H1 (cell line): Measurements from ENCODE around the gene TSC22D3. TPM values are rescaled to one million over a fixed set of nuclear protein-coding genes. Genes with fewer than 3 reads are reported as not detected.

Source experiments
- CTCF ChIA-PET: fragments of 300-600 bp; sonication (Branson Sonifier 250); formaldehyde crosslinking; loops from one replicate; lab custom pipeline; 2021; ENCODE audit not compliant: partially characterized antibody; lab: Charles Lee
- POLR2A ChIA-PET: fragments of 300-600 bp; sonication (Branson Sonifier 250); formaldehyde crosslinking; loops from one replicate; lab custom pipeline; 2021; ENCODE audit warnings: inconsistent platforms; ENCODE audit not compliant: partially characterized antibody; lab: Charles Lee
- DNase-seq, 2 experiments: peaks; one replicate each; pipeline versions ENCODE4 v3.0.0 to v3.0.0-alpha.2; 2010 to 2022; ENCODE audit warnings: low spot score in 2 of 2, low read depth in 1 of 2, mixed read lengths in 1 of 2
- FAIRE-seq: peaks from 2 replicates; lab custom pipeline; 2011; peaks lifted over from hg19 to GRCh38; lab: Jason Lieb, UNC
- H2AFZ ChIP-seq: 2 replicates; pipeline ENCODE4 v1.8.1; 2012; ENCODE audit warnings: low read length, inconsistent platforms
- H2AK5ac ChIP-seq: 2 replicates; pipeline ENCODE4 v1.6.1; 2013; ENCODE audit warnings: low read depth, low read length
- H2BK120ac ChIP-seq: replicated peaks from 2 replicates; pipeline ENCODE3; 2013; ENCODE audit warnings: low read depth, low read length, inconsistent platforms
- H2BK12ac ChIP-seq: 2 replicates; pipeline ENCODE4 v1.6.1; 2013; ENCODE audit warnings: low read depth, low read length
- H2BK15ac ChIP-seq: 2 replicates; pipeline ENCODE4 v1.6.1; 2013; ENCODE audit warnings: low read length
- H2BK20ac ChIP-seq: 2 replicates; pipeline ENCODE4 v1.6.1; 2013; ENCODE audit warnings: low read length
- H2BK5ac ChIP-seq: 2 replicates; pipeline ENCODE4 v1.6.1; 2013; ENCODE audit warnings: low read depth, low read length
- H3K14ac ChIP-seq: 2 replicates; pipeline ENCODE4 v1.6.1; 2013; ENCODE audit warnings: inconsistent platforms; ENCODE audit not compliant: insufficient read length
- H3K18ac ChIP-seq: 2 replicates; pipeline ENCODE4 v1.6.1; 2013; ENCODE audit warnings: low read length; ENCODE audit errors: extremely low read depth
- H3K23ac ChIP-seq: 2 replicates; pipeline ENCODE4 v1.6.1; 2013; ENCODE audit warnings: inconsistent platforms; ENCODE audit not compliant: insufficient read length
- H3K23me2 ChIP-seq: 2 replicates; pipeline ENCODE4 v1.6.1; 2013; ENCODE audit warnings: low read depth, low read length
- H3K27ac ChIP-seq: 2 replicates; pipeline ENCODE4 v1.6.1; 2011; ENCODE audit warnings: low read depth, low read length, inconsistent platforms
- H3K27me3 ChIP-seq, 4 experiments: replicated peaks in 1 of 4; 1 replicate in 1 of 4; 2 replicates in 3 of 4; pipeline versions ENCODE4 v1.6.1 to v1.8.1; 2011 to 2013; ENCODE audit warnings: low read length in 3 of 4, mild to moderate bottlenecking in 3 of 4, inconsistent platforms in 2 of 4, mixed read lengths in 2 of 4, moderate library complexity in 1 of 4; ENCODE audit not compliant: control insufficient read depth in 3 of 4, insufficient read depth in 3 of 4; ENCODE audit errors: extremely low read depth in 1 of 4
- H3K36me3 ChIP-seq, 4 experiments: 2 replicates each; pipeline versions ENCODE4 v1.6.1 to v1.8.1; 2011 to 2013; ENCODE audit warnings: mild to moderate bottlenecking in 4 of 4, low read length in 3 of 4, moderate library complexity in 2 of 4, control low read depth in 1 of 4, inconsistent platforms in 1 of 4; ENCODE audit not compliant: insufficient read depth in 4 of 4, control insufficient read depth in 2 of 4
- H3K4ac ChIP-seq: replicated peaks from 2 replicates; pipeline ENCODE3; 2013; ENCODE audit warnings: low read length, low read depth, mixed read lengths, inconsistent platforms; ENCODE audit not compliant: insufficient read length
- H3K4me1 ChIP-seq, 4 experiments: replicated peaks in 1 of 4; 1 replicate in 1 of 4; 2 replicates in 3 of 4; pipeline versions ENCODE4 v1.6.1 to v1.8.1; 2011 to 2013; ENCODE audit warnings: low read length in 3 of 4, inconsistent platforms in 2 of 4, mixed read lengths in 1 of 4; ENCODE audit not compliant: insufficient read depth in 4 of 4, control insufficient read depth in 3 of 4
- H3K4me2 ChIP-seq, 2 experiments: 2 replicates each; pipeline versions ENCODE4 v1.6.1 to v1.8.1; 2011 to 2013; ENCODE audit warnings: low read depth in 2 of 2, low read length in 2 of 2, control low read depth in 1 of 2, inconsistent platforms in 1 of 2, mild to moderate bottlenecking in 1 of 2; ENCODE audit not compliant: insufficient read depth in 1 of 2
- H3K4me3 ChIP-seq, 4 experiments: fragments of 200-600, 300-600 bp in 1 of 4; sonication (generic), shearing (Covaris generic), sonication (Bioruptor Twin) in 1 of 4; 2 replicates each; pipeline versions ENCODE4 v1.5.1 to v1.8.1; 2011 to 2016; ENCODE audit warnings: low read length in 4 of 4, low read depth in 3 of 4, control low read depth in 2 of 4, inconsistent platforms in 2 of 4, mild to moderate bottlenecking in 2 of 4, mixed read lengths in 1 of 4, moderate library complexity in 1 of 4; ENCODE audit not compliant: insufficient read depth in 2 of 4; ENCODE audit errors: extremely low read depth in 1 of 4
- H3K56ac ChIP-seq: replicated peaks from 2 replicates; pipeline ENCODE3; 2013; ENCODE audit warnings: low read depth, mild to moderate bottlenecking, mixed read lengths, low read length, inconsistent platforms; ENCODE audit not compliant: insufficient read length
- H3K79me1 ChIP-seq: 2 replicates; pipeline ENCODE4 v1.6.1; 2013; ENCODE audit warnings: low read depth, low read length, control low read depth
- H3K79me2 ChIP-seq, 2 experiments: 2 replicates each; pipeline versions ENCODE4 v1.6.1 to v1.8.1; 2012 to 2013; ENCODE audit warnings: low read length in 2 of 2, mild to moderate bottlenecking in 2 of 2, inconsistent platforms in 1 of 2; ENCODE audit not compliant: insufficient read depth in 2 of 2, control insufficient read depth in 1 of 2
- H3K9ac ChIP-seq, 4 experiments: replicated peaks in 1 of 4; 1 replicate in 1 of 4; 2 replicates in 3 of 4; pipeline versions ENCODE4 v1.6.1 to v1.8.1; 2011 to 2013; ENCODE audit warnings: low read depth in 3 of 4, low read length in 3 of 4, control low read depth in 2 of 4, mild to moderate bottlenecking in 2 of 4, moderate library complexity in 2 of 4, inconsistent platforms in 1 of 4; ENCODE audit errors: extremely low read depth in 1 of 4
- H3K9me3 ChIP-seq, 2 experiments: 2 replicates each; pipeline versions ENCODE4 v1.6.1 to v1.8.1; 2012 to 2013; ENCODE audit warnings: mild to moderate bottlenecking in 2 of 2, moderate library complexity in 2 of 2, control low read depth in 1 of 2, inconsistent platforms in 1 of 2, low read depth in 1 of 2, low read length in 1 of 2, mixed read lengths in 1 of 2; ENCODE audit not compliant: insufficient read depth in 2 of 2
- H4K20me1 ChIP-seq, 2 experiments: replicated peaks in 1 of 2; 2 replicates each; pipeline versions ENCODE3 to v1.8.1; 2011 to 2013; ENCODE audit warnings: inconsistent platforms in 2 of 2, low read length in 2 of 2, mild to moderate bottlenecking in 1 of 2; ENCODE audit not compliant: insufficient read depth in 2 of 2, control insufficient read depth in 1 of 2
- H4K5ac ChIP-seq: 2 replicates; pipeline ENCODE4 v1.6.1; 2013; ENCODE audit warnings: low read length, low read depth, mixed read lengths, inconsistent platforms; ENCODE audit not compliant: insufficient read length
- H4K8ac ChIP-seq: 2 replicates; pipeline ENCODE4 v1.8.0; 2013; ENCODE audit warnings: mild to moderate bottlenecking, moderate library complexity, low read length, inconsistent platforms; ENCODE audit not compliant: insufficient read depth; ENCODE audit errors: extremely low read depth
- H4K91ac ChIP-seq: replicated peaks from 2 replicates; pipeline ENCODE3; 2013; ENCODE audit warnings: low read length, mixed read lengths, inconsistent platforms; ENCODE audit not compliant: insufficient read length
- CBX5 ChIP-seq: fragments of 300-800, 300-1000 bp; sonication (generic); IDR thresholded peaks from 2 replicates; pipeline ENCODE4 v1.7.1; 2016; ENCODE audit warnings: antibody characterized with exemption, low read length, low read depth
- FOSL1 ChIP-seq: IDR thresholded peaks from 2 replicates; pipeline ENCODE4 v1.6.1; 2011; ENCODE audit warnings: mild to moderate bottlenecking, low read depth, low read length, moderate library complexity; ENCODE audit not compliant: insufficient read depth
- GTF2F1 ChIP-seq: IDR thresholded peaks from 2 replicates; pipeline ENCODE4 v1.6.1; 2012; ENCODE audit warnings: low read depth, low read length, improper control_type of control experiment, borderline replicate concordance
- KDM1A ChIP-seq: fragments of 200-600, 300-600 bp; sonication (generic); IDR thresholded peaks from 2 replicates; pipeline ENCODE4 v1.7.1; 2016; ENCODE audit warnings: mild to moderate bottlenecking, low read length, borderline replicate concordance
- PHF8 ChIP-seq: fragments of 200-600 bp; sonication (generic); conservative IDR thresholded peaks from 2 replicates; pipeline ENCODE4 v1.7.1; 2012; ENCODE audit warnings: low read depth, mild to moderate bottlenecking, inconsistent platforms, low read length, moderate library complexity
- RXRA ChIP-seq: IDR thresholded peaks from 2 replicates; pipeline ENCODE4 v1.6.1; 2011; ENCODE audit warnings: low read depth, mild to moderate bottlenecking, low read length, moderate library complexity; ENCODE audit not compliant: insufficient read depth
- SIRT6 ChIP-seq: IDR thresholded peaks from one replicate; pipeline ENCODE4 v1.7.1; 2012; ENCODE audit warnings: low read length, inconsistent platforms
- SIX5 ChIP-seq: IDR thresholded peaks from 2 replicates; pipeline ENCODE4 v1.6.1; 2011; ENCODE audit warnings: mild to moderate bottlenecking, low read depth, low read length
- SP1 ChIP-seq: IDR thresholded peaks from 2 replicates; pipeline ENCODE4 v1.6.1; 2011; ENCODE audit warnings: low read depth, low read length
- WGBS, 2 experiments: shearing (Covaris generic) in 1 of 2; methylation state at CpG; one replicate each; pipeline versions ENCODE4 v1.1.6 to v1.1.7; 2013 to 2015; ENCODE audit warnings: low lambda C conversion rate in 2 of 2, mixed read lengths in 2 of 2, inconsistent platforms in 1 of 2, low coverage in 1 of 2, missing lambda C conversion rate in 1 of 2; ENCODE audit not compliant: insufficient replicate concordance in 2 of 2, insufficient coverage in 1 of 2, insufficient read length in 1 of 2; ENCODE audit errors: extremely low coverage in 1 of 2, missing lambda C conversion rate in 1 of 2; 5-methylcytosine and 5-hydroxymethylcytosine counted together
- polyA plus RNA-seq, 7 experiments: library from polyadenylated mRNA; depleted of rRNA in 3 of 7; stranded (reverse) in 5 of 7; unstranded in 2 of 7; fragments of >200 nt in 5 of 7; fragments of 200-250 nt in 2 of 7; gene quantifications; 1 replicate in 5 of 7; 2 replicates in 1 of 7; 4 replicates in 1 of 7; pipeline versions ENCODE4 v1.2.1 to v1.2.3, GENCODE V29; 2011 to 2013; ENCODE audit warnings: missing spikeins in 2 of 7, mixed read lengths in 2 of 7
- total RNA-seq: library from RNA; stranded (reverse); fragmentation: NEBNext Ultra II Directional; extraction: Animal tissue kit (Norgen Biotek cat#: 25700); gene quantifications from 2 replicates; pipeline ENCODE4 v1.2.1, GENCODE V29; 2021
- TF ChIP-seq, protein P1 (sequence below), 3 experiments: IDR thresholded peaks; 1 replicate in 2 of 3; 2 replicates in 1 of 3; pipeline versions ENCODE4 v1.5.1 to v1.6.1; 2011; ENCODE audit warnings: low read length in 3 of 3, mild to moderate bottlenecking in 3 of 3, inconsistent platforms in 2 of 3, low read depth in 1 of 3, moderate library complexity in 1 of 3; ENCODE audit not compliant: insufficient read depth in 1 of 3; ENCODE audit errors: control extremely low read depth in 1 of 3
- TF ChIP-seq, protein P2 (sequence below): IDR thresholded peaks from 2 replicates; pipeline ENCODE4 v1.6.1; 2012; ENCODE audit warnings: inconsistent platforms

Gene TSC22D3
- total and polyA plus RNA-seq, 2 of the 8 experiments (the other 6 are each of a cell fraction or from before 2014, with no cell fraction given), result 7.6 to 12.9 TPM

DNA sequence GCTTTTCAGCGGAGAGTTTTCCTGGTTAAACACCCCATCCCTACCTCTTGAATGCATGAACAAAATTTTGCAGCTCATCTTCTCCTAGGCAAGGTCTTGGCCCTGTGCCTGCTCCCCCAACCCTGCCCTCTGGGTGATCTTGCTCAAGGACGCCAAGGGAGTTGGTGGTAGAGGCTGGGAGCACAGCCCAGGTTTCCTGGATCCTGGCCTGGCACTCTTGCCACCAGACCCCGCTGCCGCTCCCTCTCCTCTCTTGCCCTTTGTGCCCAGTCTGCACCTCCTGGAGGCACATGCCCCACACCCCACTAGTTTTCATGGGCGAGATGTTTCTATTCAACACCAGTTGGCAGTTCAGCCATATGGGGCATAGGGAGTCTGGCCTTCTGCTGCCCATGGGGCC is 37.3 kb downstream of the TSC22D3 start:
- Histone ChIP-seq H3K23ac (no peak overlapping the region), H3K79me2 (no peaks in the 10 kb centered on the region), H2AK5ac (no peak overlapping the region), H2BK12ac (no peak overlapping the region), H3K9me3 (no peaks in the 10 kb centered on the region), H4K8ac (no peak overlapping the region), H3K36me3 (no peaks in the 10 kb centered on the region), H3K14ac (no peak overlapping the region), H2BK15ac (no peak overlapping the region), H2BK20ac (no peak overlapping the region), H2AFZ (no peak overlapping the region), H3K27ac (no peak overlapping the region), H3K9ac (no peak overlapping the region), H3K56ac (no peak overlapping the region), H3K18ac (no peak overlapping the region), H3K23me2 (no peaks in the 10 kb centered on the region; the same call in 1 of the 2 replicates), H4K91ac (no peak overlapping the region), H3K4me1 (peaks cover 2 to 15% (median 7%) of the 10 kb centered on the region in 4 experiments; a peak in 6 of 7 replicates), H4K5ac (no peak overlapping the region), H3K4me3 (no peak overlapping the region), H4K20me1 (no peaks in the 10 kb centered on the region), H3K4ac (no peak overlapping the region), H2BK5ac (no peak overlapping the region), H3K79me1 (no peaks in the 10 kb centered on the region), H3K27me3 (peaks cover 0 to 1% (median 0%) of the 10 kb centered on the region in 4 experiments; a peak in 1 of 7 replicates), H2BK120ac (no peak overlapping the region), H3K4me2 (no peak overlapping the region)
- ChIA-PET POLR2A (interaction anchor here (1.1 kb wide), 1 partner anchor 22 kb away, joined by 3 read pairs; no protein-coding TSS in a partner anchor), CTCF (interaction anchor here (0.8 to 1.7 kb wide), 6 partner anchors 9 to 78 kb away, joined by 3 to 6 read pairs (median 4); partner anchors contain the start of gene TSC22D3)
- 91% methylated on average over 4 of the region's 5 CpGs; no CpG with 5 or more reads in 1 of the 2 experiments for WGBS, 2 experiments
- no peak for FAIRE-seq
- DNase-seq, result no peak
- TF ChIP-seq, protein P1, sequence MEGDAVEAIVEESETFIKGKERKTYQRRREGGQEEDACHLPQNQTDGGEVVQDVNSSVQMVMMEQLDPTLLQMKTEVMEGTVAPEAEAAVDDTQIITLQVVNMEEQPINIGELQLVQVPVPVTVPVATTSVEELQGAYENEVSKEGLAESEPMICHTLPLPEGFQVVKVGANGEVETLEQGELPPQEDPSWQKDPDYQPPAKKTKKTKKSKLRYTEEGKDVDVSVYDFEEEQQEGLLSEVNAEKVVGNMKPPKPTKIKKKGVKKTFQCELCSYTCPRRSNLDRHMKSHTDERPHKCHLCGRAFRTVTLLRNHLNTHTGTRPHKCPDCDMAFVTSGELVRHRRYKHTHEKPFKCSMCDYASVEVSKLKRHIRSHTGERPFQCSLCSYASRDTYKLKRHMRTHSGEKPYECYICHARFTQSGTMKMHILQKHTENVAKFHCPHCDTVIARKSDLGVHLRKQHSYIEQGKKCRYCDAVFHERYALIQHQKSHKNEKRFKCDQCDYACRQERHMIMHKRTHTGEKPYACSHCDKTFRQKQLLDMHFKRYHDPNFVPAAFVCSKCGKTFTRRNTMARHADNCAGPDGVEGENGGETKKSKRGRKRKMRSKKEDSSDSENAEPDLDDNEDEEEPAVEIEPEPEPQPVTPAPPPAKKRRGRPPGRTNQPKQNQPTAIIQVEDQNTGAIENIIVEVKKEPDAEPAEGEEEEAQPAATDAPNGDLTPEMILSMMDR (IDR thresholded peaks at IDR 0.05; ENCODE audit: control extremely low read depth in 1 of 3, insufficient read depth in 1 of 3, low read depth in 1 of 3, low read length in 3 of 3), result no peak
- TF ChIP-seq CBX5, result no peak
- no peak for TF ChIP-seq GTF2F1
- no peak for TF ChIP-seq SIRT6
- TF ChIP-seq, protein P2, sequence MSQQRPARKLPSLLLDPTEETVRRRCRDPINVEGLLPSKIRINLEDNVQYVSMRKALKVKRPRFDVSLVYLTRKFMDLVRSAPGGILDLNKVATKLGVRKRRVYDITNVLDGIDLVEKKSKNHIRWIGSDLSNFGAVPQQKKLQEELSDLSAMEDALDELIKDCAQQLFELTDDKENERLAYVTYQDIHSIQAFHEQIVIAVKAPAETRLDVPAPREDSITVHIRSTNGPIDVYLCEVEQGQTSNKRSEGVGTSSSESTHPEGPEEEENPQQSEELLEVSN, result no peak
- no peak for TF ChIP-seq FOSL1
- TF ChIP-seq KDM1A, result no peak
- TF ChIP-seq PHF8, result no peak
- no peak for TF ChIP-seq SP1
- no peak for TF ChIP-seq SIX5
- no peak for TF ChIP-seq RXRA
